Suprapubic skin (tissue), 4 donors: Measurements from ENCODE around the gene ITPKB. TPM values are rescaled to one million over a fixed set of nuclear protein-coding genes. Genes with fewer than 3 reads are reported as not detected.

Experiments used
- DNase-seq, 2 donors: peaks; one replicate each; pipeline ENCODE4 v3.0.0-alpha.2; 2019; ENCODE audit warnings: low spot score in 2 of 2
- H3K27ac ChIP-seq: fragments of 200-600 bp; sonication (generic); one replicate; pipeline ENCODE4 v1.5.1; 2019
- H3K27me3 ChIP-seq: fragments of 200-600 bp; sonication (generic); one replicate; pipeline ENCODE4 v1.5.1; 2019
- H3K36me3 ChIP-seq: fragments of 200-600 bp; sonication (generic); one replicate; pipeline ENCODE4 v1.5.1; 2019
- H3K4me1 ChIP-seq: fragments of 200-600 bp; sonication (generic); one replicate; pipeline ENCODE4 v1.5.1; 2019
- H3K4me3 ChIP-seq: fragments of 200-600 bp; sonication (generic); one replicate; pipeline ENCODE4 v1.5.1; 2019; ENCODE audit warnings: mild to moderate bottlenecking
- H3K9me3 ChIP-seq: fragments of 200-600 bp; sonication (generic); one replicate; pipeline ENCODE4 v1.5.1; 2019
- CTCF ChIP-seq, 2 donors: fragments of 200-600 bp in 1 of 2; fragments of 450-650 bp in 1 of 2; sonication (generic) in 1 of 2; IDR thresholded peaks; one replicate each; pipeline ENCODE4 v1.5.1; 2016 to 2019; ENCODE audit warnings: antibody characterized with exemption in 2 of 2, mild to moderate bottlenecking in 1 of 2, moderate library complexity in 1 of 2
- EP300 ChIP-seq: sonication (generic); formaldehyde crosslinking; IDR thresholded peaks from one replicate; pipeline ENCODE4 v1.6.1; 2017; ENCODE audit warnings: antibody characterized with exemption
- POLR2A ChIP-seq, 2 donors: fragments of 450-650 bp; IDR thresholded peaks; one replicate each; pipeline ENCODE4 v1.6.1; 2017; ENCODE audit warnings: antibody characterized with exemption in 2 of 2, mild to moderate bottlenecking in 2 of 2, moderate library complexity in 2 of 2
- POLR2AphosphoS5 ChIP-seq, 3 donors: sonication (generic); formaldehyde crosslinking; IDR thresholded peaks; one replicate each; pipeline ENCODE4 v1.6.1; 2017; ENCODE audit warnings: antibody characterized with exemption in 3 of 3
- WGBS: methylation state at CpG from one replicate; pipeline ENCODE4 v1.1.5; 2018; 5-methylcytosine and 5-hydroxymethylcytosine counted together
- total RNA-seq, 4 donors: library from RNA; depleted of rRNA; stranded (reverse); fragments of >200 nt; gene quantifications; one replicate each; pipeline ENCODE4 v1.1.0, GENCODE V29; 2016

The ITPKB gene
- total RNA-seq, 4 donors from 2014 or later: 31.0 to 39.0 (median 35.3) TPM

GRCh38 chr1:226649780-226650179, 89.3 kb downstream of the ITPKB start:
- no peak overlapping the region for H3K4me3 ChIP-seq
- peaks cover 39% of the 10 kb centered on the region for H3K4me1 ChIP-seq
- H3K27ac ChIP-seq: no peak overlapping the region
- DNase-seq: no peak
- no peaks in the 10 kb centered on the region for H3K9me3 ChIP-seq
- WGBS: 63% methylated on average over 7 of the region's 7 CpGs
- H3K36me3 ChIP-seq: peaks cover 38% of the 10 kb centered on the region
- H3K27me3 ChIP-seq: no peaks in the 10 kb centered on the region
- TF ChIP-seq POLR2AphosphoS5 (IDR thresholded peaks at IDR 0.05) (no peak), POLR2A (IDR thresholded peaks at IDR 0.05) (no peak), EP300 (no peak), CTCF (IDR thresholded peaks at IDR 0.05) (peak in 1 of 2 donors; percentile 1)

DNA sequence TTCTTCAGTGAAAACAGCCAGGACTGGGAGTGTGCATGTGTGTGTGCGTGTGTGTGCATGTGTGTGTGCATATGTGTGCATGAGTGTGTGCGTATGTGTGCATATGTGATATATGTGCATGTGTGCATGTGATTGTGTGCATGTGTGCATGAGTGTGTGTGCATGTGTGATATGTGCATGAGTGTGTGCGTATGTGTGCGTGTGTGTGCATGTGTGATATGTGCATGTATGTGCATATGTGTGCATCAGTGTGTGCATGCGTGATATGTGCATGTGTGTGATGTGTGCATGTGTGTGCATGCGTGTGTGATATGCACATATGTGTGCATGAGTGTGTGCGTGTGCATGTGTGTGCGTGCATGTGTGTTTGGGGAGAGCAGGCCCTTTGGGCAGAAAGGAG, 89.8 kb downstream of the ITPKB start:
- H3K36me3 ChIP-seq: peaks cover 39% of the 10 kb centered on the region
- WGBS: 89% methylated on average over 8 of the region's 8 CpGs
- H3K4me3 ChIP-seq: no peak overlapping the region
- H3K4me1 ChIP-seq: peaks cover 38% of the 10 kb centered on the region
- H3K27me3 ChIP-seq: no peaks in the 10 kb centered on the region
- no peak for DNase-seq
- H3K27ac ChIP-seq: no peak overlapping the region
- no peaks in the 10 kb centered on the region for H3K9me3 ChIP-seq
- TF ChIP-seq EP300 (no peak), CTCF (IDR thresholded peaks at IDR 0.05) (no peak), POLR2AphosphoS5 (IDR thresholded peaks at IDR 0.05) (no peak), POLR2A (IDR thresholded peaks at IDR 0.05) (no peak)

DNA sequence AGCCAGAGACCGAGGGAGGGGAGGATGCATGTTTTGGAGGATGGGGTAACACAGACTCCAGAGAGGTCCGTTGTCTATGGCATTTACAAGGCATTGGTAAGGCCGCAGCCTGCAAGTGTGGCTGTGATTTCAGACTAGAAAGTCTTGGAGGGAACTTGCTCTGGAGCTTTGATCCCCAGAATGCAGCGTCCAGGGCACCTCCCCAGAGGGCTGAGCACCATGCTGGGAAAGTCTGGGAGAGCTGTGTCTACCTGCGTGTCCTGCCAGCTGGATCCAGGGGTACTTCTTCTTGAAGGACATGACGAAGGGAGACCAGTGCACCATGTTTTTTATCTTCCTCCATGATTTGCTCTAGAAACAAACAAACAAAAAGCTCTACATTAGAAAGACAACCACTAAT, 90.7 kb downstream of the ITPKB start:
- DNase-seq: no peak
- 94% methylated on average over 5 of the region's 6 CpGs for WGBS
- H3K4me1 ChIP-seq: peaks cover 40% of the 10 kb centered on the region
- no peak overlapping the region for H3K4me3 ChIP-seq
- H3K36me3 ChIP-seq: peaks cover 42% of the 10 kb centered on the region
- no peaks in the 10 kb centered on the region for H3K27me3 ChIP-seq
- H3K9me3 ChIP-seq: no peaks in the 10 kb centered on the region
- TF ChIP-seq POLR2AphosphoS5 (IDR thresholded peaks at IDR 0.05) (no peak), EP300 (no peak), POLR2A (IDR thresholded peaks at IDR 0.05) (no peak), CTCF (IDR thresholded peaks at IDR 0.05) (no peak)
- no peak overlapping the region for H3K27ac ChIP-seq

GRCh38 chr1:226647719-226648118, 91.4 kb downstream of the ITPKB start:
- Histone ChIP-seq H3K9me3 (no peaks in the 10 kb centered on the region), H3K4me1 (peaks cover 46% of the 10 kb centered on the region), H3K27ac (no peak overlapping the region), H3K36me3 (peaks cover 42% of the 10 kb centered on the region), H3K4me3 (no peak overlapping the region), H3K27me3 (no peaks in the 10 kb centered on the region)
- DNase-seq: no peak
- WGBS: 92% methylated on average over 6 of the region's 8 CpGs
- TF ChIP-seq CTCF (IDR thresholded peaks at IDR 0.05) (no peak), POLR2A (IDR thresholded peaks at IDR 0.05) (no peak), POLR2AphosphoS5 (IDR thresholded peaks at IDR 0.05) (no peak), EP300 (no peak)

DNA sequence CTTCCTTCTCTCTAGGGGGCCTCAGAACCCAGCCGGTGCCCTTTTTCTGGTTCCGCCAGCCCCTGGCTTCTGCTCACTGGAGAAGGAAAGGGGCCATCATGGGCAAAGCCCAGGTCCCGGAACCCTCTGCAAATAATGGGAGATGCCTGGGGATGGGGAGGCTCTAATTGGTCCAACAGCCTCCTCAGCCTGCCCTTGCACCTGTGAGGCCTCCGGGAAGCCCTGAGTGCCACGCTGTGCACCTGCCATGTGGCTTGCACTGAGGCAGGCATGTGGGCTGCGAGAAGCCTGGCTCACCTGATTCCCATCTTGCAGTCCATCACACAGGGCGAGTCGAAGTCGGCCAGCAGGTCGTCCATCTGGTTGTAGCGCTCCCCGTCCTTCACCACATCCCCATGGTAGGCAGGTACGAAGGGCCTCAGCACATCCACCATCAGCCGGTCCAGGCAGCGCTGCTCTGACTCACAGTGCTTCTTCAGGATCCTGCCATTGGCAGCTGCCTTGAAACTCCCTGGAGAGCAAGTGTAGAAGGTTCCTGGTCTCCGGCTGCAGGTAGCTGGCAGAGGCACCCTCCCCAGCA, 92.1 kb downstream of the ITPKB start:
- Histone ChIP-seq H3K36me3 (peaks cover 42% of the 10 kb centered on the region), H3K27ac (no peak overlapping the region)
- WGBS: 95% methylated on average over 14 of the region's 16 CpGs

More for the DNA sequence above, 92.1 kb downstream of the ITPKB start:
- no peak for DNase-seq
- Histone ChIP-seq H3K4me1 (peaks cover 46% of the 10 kb centered on the region), H3K4me3 (no peak overlapping the region), H3K9me3 (no peaks in the 10 kb centered on the region), H3K27me3 (no peaks in the 10 kb centered on the region)
- TF ChIP-seq POLR2AphosphoS5 (IDR thresholded peaks at IDR 0.05) (no peak), CTCF (IDR thresholded peaks at IDR 0.05) (no peak), EP300 (no peak)
